K562 (cell line): Measurements from ENCODE around the gene CREB3L2. TPM values are rescaled to one million over a fixed set of nuclear protein-coding genes. Genes with fewer than 3 reads are reported as not detected.

Source experiments
- ATAC-seq: fragments of 200-7000 bp; cut with Tn5 transposase; 3 replicates; pipeline ENCODE4 v1.9.1; 2020; ENCODE audit warnings: moderate library complexity
- BruUV-seq: library from RNA; stranded (reverse); fragments of 400-500 nt; replicated peaks from 2 replicates; lab custom pipeline; 2021; lab: Mats Ljungman, UMichigan
- CTCF ChIA-PET: fragments of 300-600 bp; formaldehyde crosslinking; extraction: SDS; loops from one replicate; lab custom pipeline; 2021; ENCODE audit warnings: low intra/inter-chr PET ratio; lab: Yijun Ruan, JAX
- POLR2A ChIA-PET: fragments of 300-600, 350-650 bp; sonication (Branson Sonifier 250); formaldehyde crosslinking; extraction: SDS; loops from one replicate; lab custom pipeline; 2021; ENCODE audit warnings: antibody characterized with exemption, inconsistent platforms; lab: Yijun Ruan, JAX
- DNase-seq, 4 experiments: peaks; one replicate each; pipeline versions ENCODE4 v3.0.0 to v3.0.0-alpha.2; 2011 to 2018; ENCODE audit warnings: low spot score in 3 of 4, mixed read lengths in 3 of 4; ENCODE audit errors: extremely low read depth in 1 of 4
- FAIRE-seq: peaks from 2 replicates; lab custom pipeline; 2011; peaks lifted over from hg19 to GRCh38; lab: Jason Lieb, UNC
- H2AFZ ChIP-seq: 2 replicates; pipeline ENCODE4 v1.6.0; 2011; ENCODE audit warnings: low read depth, low read length, control low read depth, inconsistent platforms
- H3K27ac ChIP-seq: fragments of 200-600 bp; 3 replicates; pipeline ENCODE4 v1.8.0; 2011; ENCODE audit warnings: low read depth, mild to moderate bottlenecking, control low read depth, inconsistent platforms, low read length, moderate library complexity, mixed read lengths; ENCODE audit errors: extremely low read depth
- H3K27me3 ChIP-seq, 2 experiments: fragments of 300-600 bp in 1 of 2; 2 replicates in 1 of 2; 3 replicates in 1 of 2; pipeline versions ENCODE4 v1.6.0 to v1.8.0; 2011; ENCODE audit warnings: inconsistent platforms in 2 of 2, low read length in 2 of 2, mild to moderate bottlenecking in 1 of 2, mixed read lengths in 1 of 2, moderate library complexity in 1 of 2; ENCODE audit not compliant: control insufficient read depth in 2 of 2, insufficient read depth in 2 of 2
- H3K36me3 ChIP-seq: fragments of 300-600 bp; 3 replicates; pipeline ENCODE4 v1.8.0; 2011; ENCODE audit warnings: mild to moderate bottlenecking, low read length, inconsistent platforms; ENCODE audit not compliant: control insufficient read depth, insufficient read depth
- H3K4me1 ChIP-seq, 2 experiments: fragments of 200-600 bp in 1 of 2; replicated peaks in 1 of 2; 2 replicates in 1 of 2; 3 replicates in 1 of 2; pipeline versions ENCODE4 v1.5.1 to v1.8.0; 2011; ENCODE audit warnings: inconsistent platforms in 2 of 2, low read length in 2 of 2, mild to moderate bottlenecking in 1 of 2, mixed read lengths in 1 of 2, moderate library complexity in 1 of 2; ENCODE audit not compliant: control insufficient read depth in 2 of 2, insufficient read depth in 2 of 2
- H3K4me2 ChIP-seq: 2 replicates; pipeline ENCODE4 v1.6.1; 2011; ENCODE audit warnings: low read length, control low read depth, inconsistent platforms, mixed read lengths; ENCODE audit not compliant: insufficient read depth
- H3K4me3 ChIP-seq: fragments of 200-600 bp; sonication (generic), shearing (Covaris generic); 2 replicates; pipeline ENCODE4 v1.5.1; 2016; ENCODE audit warnings: control low read depth, inconsistent platforms
- H3K79me2 ChIP-seq: fragments of 200-600 bp; 3 replicates; pipeline ENCODE4 v1.8.0; 2011; ENCODE audit warnings: low read length, inconsistent platforms; ENCODE audit not compliant: control insufficient read depth, insufficient read depth
- H3K9ac ChIP-seq, 2 experiments: 2 replicates each; pipeline versions ENCODE4 v1.6.0 to v1.6.1; 2011; ENCODE audit warnings: low read depth in 2 of 2, low read length in 2 of 2, control low read depth in 1 of 2, inconsistent platforms in 1 of 2, mild to moderate bottlenecking in 1 of 2, mixed read lengths in 1 of 2; ENCODE audit not compliant: insufficient read depth in 1 of 2
- H3K9me1 ChIP-seq: one replicate; pipeline ENCODE4 v1.6.0; 2011; ENCODE audit warnings: inconsistent platforms, mild to moderate bottlenecking, low read length, moderate library complexity; ENCODE audit not compliant: control insufficient read depth, insufficient read depth
- H3K9me3 ChIP-seq: replicated peaks from 2 replicates; pipeline ENCODE4 v1.5.1; 2011; ENCODE audit warnings: low read depth, low read length, inconsistent platforms; ENCODE audit not compliant: control insufficient read depth, insufficient read depth
- H4K20me1 ChIP-seq: replicated peaks from 2 replicates; pipeline ENCODE4 v1.6.1; 2011; ENCODE audit warnings: low read length, inconsistent platforms, mixed read lengths; ENCODE audit not compliant: control insufficient read depth, insufficient read depth
- EZH2 ChIP-seq: IDR thresholded peaks from 2 replicates; pipeline ENCODE4 v1.6.1; 2012; ENCODE audit warnings: low read depth, mild to moderate bottlenecking, inconsistent platforms, low read length, borderline replicate concordance
- ZNF280A ChIP-seq: fragments of 450-650 bp; IDR thresholded peaks from 2 replicates; pipeline ENCODE4 v1.6.1; 2018; ENCODE audit warnings: mild to moderate bottlenecking, low read depth; ENCODE audit not compliant: partially characterized antibody
- WGBS: fragments of 100-300 bp; shearing (Covaris generic); methylation state at CpG from one replicate; pipeline ENCODE4 v1.1.6; 2016; ENCODE audit warnings: low coverage, mixed read lengths; ENCODE audit not compliant: insufficient coverage; ENCODE audit errors: missing lambda C conversion rate; 5-methylcytosine and 5-hydroxymethylcytosine counted together
- in situ Hi-C: fragments of 300-500 bp; cut with MboI; formaldehyde crosslinking; loops from 4 replicates; pipeline ENCODE4 v1.15.0; 2018; ENCODE audit warnings: inconsistent platforms, mixed read lengths
- intact Hi-C: fragments of 100-400 bp; cut with micrococcal nuclease; formaldehyde crosslinking; loops from 2 replicates; pipeline ENCODE4 v1.14.2; 2022
- polyA plus RNA-seq, 8 experiments: library from polyadenylated mRNA; depleted of rRNA in 4 of 8; stranded (reverse) in 5 of 8; unstranded in 3 of 8; fragments of >200 nt; fragmentation: Nextera tagmentation in 2 of 8; fragmentation: Illumina TruSeq in 1 of 8; extraction: Ambion mirVana in 2 of 8; extraction: Trizol in 1 of 8; gene quantifications; 2 replicates each; pipeline versions ENCODE4 v1.2.1 to v1.2.3, GENCODE V29; 2011 to 2014; ENCODE audit warnings: inconsistent platforms in 1 of 8, missing spikeins in 1 of 8
- total RNA-seq, 7 experiments: library from RNA; depleted of rRNA in 6 of 7; stranded (reverse); fragments of >200 nt in 6 of 7; fragmentation: Illumina TruSeq in 2 of 7; extraction: Trizol in 2 of 7; gene quantifications; 2 replicates each; pipeline versions ENCODE4 v1.2.1 to v1.2.3, GENCODE V29; 2011 to 2021; ENCODE audit warnings: low replicate concordance in 1 of 7

The CREB3L2 gene
- total and polyA plus RNA-seq, 9 of the 15 experiments (the other 6 are each of a cell fraction or from before 2014, with no cell fraction given) = 7.1 to 45.6 (median 15.8) TPM

GRCh38 chr7:137838706-137839315 lies 163.1 kb downstream of the CREB3L2 start:
- ATAC-seq = no peak

More at GRCh38 chr7:137838706-137839315, 163.1 kb downstream of the CREB3L2 start:
- POLR2A ChIA-PET = interaction anchor here (0.8 kb wide), 1 partner anchor 12 kb away, joined by 3 read pairs; no protein-coding TSS in a partner anchor
- no TSS peak for BruUV-seq
- H3K4me3 ChIP-seq = no peak overlapping the region
- FAIRE-seq = no peak
- H3K9me1 ChIP-seq = no peaks in the 10 kb centered on the region
- 0% methylated on average over 7 of the region's 7 CpGs for WGBS
- CTCF ChIA-PET = no interaction called here
- H2AFZ ChIP-seq = no peak overlapping the region
- TF ChIP-seq EZH2 = no peak
- no peak for TF ChIP-seq ZNF280A
- TF ChIP-seq, all 486 proteins: peak for 0
- Histone ChIP-seq H3K27me3 (peaks cover 8 to 14% of the 10 kb centered on the region in 2 experiments; a peak in 4 of 5 replicates), H3K4me2 (no peak overlapping the region), H4K20me1 (no peaks in the 10 kb centered on the region), H3K79me2 (no peaks in the 10 kb centered on the region), H3K36me3 (no peaks in the 10 kb centered on the region), H3K9me3 (no peaks in the 10 kb centered on the region), H3K9ac (no peak overlapping the region), H3K27ac (no peak overlapping the region), H3K4me1 (no peaks in the 10 kb centered on the region)
- in situ Hi-C loops = no loop called here
- intact Hi-C loops = no loop called here
- DNase-seq = no peak
